ENCODE results near the gene SYCP3.

- TF ChIP-seq, protein P1, sequence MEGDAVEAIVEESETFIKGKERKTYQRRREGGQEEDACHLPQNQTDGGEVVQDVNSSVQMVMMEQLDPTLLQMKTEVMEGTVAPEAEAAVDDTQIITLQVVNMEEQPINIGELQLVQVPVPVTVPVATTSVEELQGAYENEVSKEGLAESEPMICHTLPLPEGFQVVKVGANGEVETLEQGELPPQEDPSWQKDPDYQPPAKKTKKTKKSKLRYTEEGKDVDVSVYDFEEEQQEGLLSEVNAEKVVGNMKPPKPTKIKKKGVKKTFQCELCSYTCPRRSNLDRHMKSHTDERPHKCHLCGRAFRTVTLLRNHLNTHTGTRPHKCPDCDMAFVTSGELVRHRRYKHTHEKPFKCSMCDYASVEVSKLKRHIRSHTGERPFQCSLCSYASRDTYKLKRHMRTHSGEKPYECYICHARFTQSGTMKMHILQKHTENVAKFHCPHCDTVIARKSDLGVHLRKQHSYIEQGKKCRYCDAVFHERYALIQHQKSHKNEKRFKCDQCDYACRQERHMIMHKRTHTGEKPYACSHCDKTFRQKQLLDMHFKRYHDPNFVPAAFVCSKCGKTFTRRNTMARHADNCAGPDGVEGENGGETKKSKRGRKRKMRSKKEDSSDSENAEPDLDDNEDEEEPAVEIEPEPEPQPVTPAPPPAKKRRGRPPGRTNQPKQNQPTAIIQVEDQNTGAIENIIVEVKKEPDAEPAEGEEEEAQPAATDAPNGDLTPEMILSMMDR (conservative IDR thresholded peaks at IDR 0.05): no peak
- peak; percentile 64 for TF ChIP-seq ZFX (IDR thresholded peaks at IDR 0.05)
These were observed 41.1 kb downstream of the SYCP3 start for GRCh38 chr12:101697930-101698799.

Data from C4-2B (cell line).